ENCODE results near the gene NIPAL4. TPM values are rescaled to one million over a fixed set of nuclear protein-coding genes. Genes with fewer than 3 reads are reported as not detected.

NIPAL4 gene
- total RNA-seq, 1 experiment from 2014 or later = 0.86 TPM

- H3K4me3 ChIP-seq (ENCODE audit: low read depth, low read length) = no peak overlapping the region
- Mint-ChIP-seq H3K4me1 (ENCODE audit: low read depth, unreplicated experiment) (no peaks in the 10 kb centered on the region), H3K36me3 (ENCODE audit: insufficient read depth, unreplicated experiment) (peaks cover 31% of the 10 kb centered on the region), H3K4me3 (ENCODE audit: unreplicated experiment) (no peak overlapping the region), H3K27me3 (ENCODE audit: insufficient read depth, unreplicated experiment) (no peaks in the 10 kb centered on the region), H3K27ac (ENCODE audit: unreplicated experiment) (no peak overlapping the region), H3K9me3 (ENCODE audit: unreplicated experiment) (no peaks in the 10 kb centered on the region)
- no peaks in the 10 kb centered on the region for H3K4me1 ChIP-seq
- CTCF ChIA-PET = no interaction called here
- TF ChIP-seq CTCF (IDR thresholded peaks at IDR 0.05; ENCODE audit: insufficient read depth in 1 of 2, low read depth in 1 of 2, low read length in 1 of 2, severe bottlenecking in 1 of 2, unreplicated experiment in 1 of 2) = no peak
- POLR2A ChIA-PET = no interaction called here
- intact Hi-C loops (cut with micrococcal nuclease; ENCODE audit: unreplicated experiment) = no loop called here
- H3K36me3 ChIP-seq (ENCODE audit: control insufficient read depth, insufficient read depth, low read length) = no peaks in the 10 kb centered on the region
- DNase-seq = no peak
- no peaks in the 10 kb centered on the region for H3K9me3 ChIP-seq
- no TSS peak for BruUV-seq (replicated peaks)
- H3K27me3 ChIP-seq (replicated peaks; ENCODE audit: control insufficient read depth, insufficient read depth, low read length) = no peaks in the 10 kb centered on the region
These were observed 36.9 kb downstream of the NIPAL4 start for GRCh38 chr5:157496864-157497263.

DNA sequence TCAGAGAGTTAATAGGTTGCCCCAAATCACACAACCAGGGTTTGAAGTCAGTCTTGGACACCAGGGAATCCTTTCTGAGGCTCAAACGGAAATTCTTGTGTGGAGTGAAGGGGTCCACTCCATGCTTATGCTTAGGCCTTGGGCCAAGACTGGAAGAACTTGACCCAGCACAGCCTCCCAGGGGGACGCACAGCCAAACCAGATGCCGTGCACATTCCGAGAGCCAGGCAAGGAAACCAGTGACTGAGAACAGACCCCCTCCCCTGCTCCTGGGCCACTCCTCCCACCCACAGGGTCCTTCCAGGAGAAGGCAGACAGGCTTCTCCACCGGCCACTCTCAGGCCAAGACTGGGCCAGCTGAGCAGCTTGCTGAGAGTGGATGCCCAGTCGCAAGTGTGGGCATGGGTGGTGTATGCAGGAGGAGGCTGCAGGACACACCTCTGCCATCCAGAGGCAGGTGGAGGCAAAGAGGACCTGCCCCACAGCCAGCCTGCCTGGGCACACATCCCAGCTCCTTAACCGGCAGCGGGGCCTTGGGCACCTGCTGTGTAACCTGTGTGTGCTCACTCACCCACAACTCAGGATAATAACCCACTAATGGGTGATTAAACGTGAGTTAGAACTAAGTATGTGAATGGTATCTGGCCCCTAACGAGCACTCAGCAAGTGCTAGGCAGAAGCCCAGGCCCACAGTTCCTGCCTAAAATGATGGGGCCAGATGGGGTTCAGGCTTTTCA lies 38.0 kb downstream of the NIPAL4 start:
- no peak for DNase-seq
- no peak for TF ChIP-seq CTCF (IDR thresholded peaks at IDR 0.05; ENCODE audit: insufficient read depth in 1 of 2, low read depth in 1 of 2, low read length in 1 of 2, severe bottlenecking in 1 of 2, unreplicated experiment in 1 of 2)
- Mint-ChIP-seq H3K36me3 (ENCODE audit: insufficient read depth, unreplicated experiment) (peaks cover 39% of the 10 kb centered on the region), H3K9me3 (ENCODE audit: unreplicated experiment) (no peaks in the 10 kb centered on the region), H3K27me3 (ENCODE audit: insufficient read depth, unreplicated experiment) (no peaks in the 10 kb centered on the region), H3K4me3 (ENCODE audit: unreplicated experiment) (no peak overlapping the region), H3K27ac (ENCODE audit: unreplicated experiment) (no peak overlapping the region), H3K4me1 (ENCODE audit: low read depth, unreplicated experiment) (no peaks in the 10 kb centered on the region)
- Histone ChIP-seq H3K4me3 (ENCODE audit: low read depth, low read length) (no peak overlapping the region), H3K4me1 (no peaks in the 10 kb centered on the region), H3K27me3 (replicated peaks; ENCODE audit: control insufficient read depth, insufficient read depth, low read length) (no peaks in the 10 kb centered on the region), H3K36me3 (ENCODE audit: control insufficient read depth, insufficient read depth, low read length) (no peaks in the 10 kb centered on the region), H3K9me3 (no peaks in the 10 kb centered on the region)
- CTCF ChIA-PET = no interaction called here
- POLR2A ChIA-PET = interaction anchor here (0.5 kb wide), 1 partner anchor 153 kb away, joined by 3 read pairs; no protein-coding TSS in a partner anchor
- BruUV-seq (replicated peaks) = no TSS peak
- intact Hi-C loops (cut with micrococcal nuclease; ENCODE audit: unreplicated experiment) = no loop called here

DNA sequence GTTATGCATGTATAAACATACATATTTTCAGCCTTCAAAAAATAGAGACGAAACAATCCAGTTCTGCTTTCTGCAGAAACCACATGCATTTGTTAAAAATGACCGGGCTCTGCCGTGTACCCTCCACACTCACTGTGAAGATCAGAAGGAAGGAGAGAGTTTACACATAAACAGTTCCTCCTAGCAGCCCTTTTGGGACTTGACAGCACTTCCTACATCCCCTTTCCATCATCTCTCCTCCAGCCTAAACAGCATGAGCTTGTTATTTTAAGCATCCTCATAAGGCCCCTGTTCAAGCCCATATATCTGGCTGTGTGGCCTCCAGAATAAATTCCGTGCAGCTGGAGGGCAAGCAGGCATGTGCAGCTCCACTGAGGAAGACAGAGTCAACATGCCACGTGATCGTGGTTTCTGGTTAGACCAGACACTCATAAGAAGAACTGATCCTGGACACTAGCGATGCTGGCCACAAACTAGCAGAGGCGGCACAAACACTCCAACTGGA lies 42.2 kb downstream of the NIPAL4 start:
- CTCF ChIA-PET = no interaction called here
- peaks cover 58% of the 10 kb centered on the region for H3K36me3 Mint-ChIP-seq (ENCODE audit: insufficient read depth, unreplicated experiment)
- no peaks in the 10 kb centered on the region for H3K4me1 Mint-ChIP-seq (ENCODE audit: low read depth, unreplicated experiment)

More for the DNA sequence above, 42.2 kb downstream of the NIPAL4 start:
- Histone ChIP-seq H3K4me1 (no peaks in the 10 kb centered on the region), H3K4me3 (ENCODE audit: low read depth, low read length) (no peak overlapping the region), H3K36me3 (ENCODE audit: control insufficient read depth, insufficient read depth, low read length) (no peaks in the 10 kb centered on the region), H3K9me3 (no peaks in the 10 kb centered on the region), H3K27me3 (replicated peaks; ENCODE audit: control insufficient read depth, insufficient read depth, low read length) (no peaks in the 10 kb centered on the region)
- H3K4me3 Mint-ChIP-seq (ENCODE audit: unreplicated experiment) = no peak overlapping the region
- H3K27ac Mint-ChIP-seq (ENCODE audit: unreplicated experiment) = no peak overlapping the region
- POLR2A ChIA-PET = no interaction called here
- no peak for TF ChIP-seq CTCF (IDR thresholded peaks at IDR 0.05; ENCODE audit: insufficient read depth in 1 of 2, low read depth in 1 of 2, low read length in 1 of 2, severe bottlenecking in 1 of 2, unreplicated experiment in 1 of 2)
- no peaks in the 10 kb centered on the region for H3K9me3 Mint-ChIP-seq (ENCODE audit: unreplicated experiment)
- intact Hi-C loops (cut with micrococcal nuclease; ENCODE audit: unreplicated experiment) = no loop called here
- no peak for DNase-seq
- H3K27me3 Mint-ChIP-seq (ENCODE audit: insufficient read depth, unreplicated experiment) = no peaks in the 10 kb centered on the region
- no TSS peak for BruUV-seq (replicated peaks)
